OCI-LY7 (cell line): ENCODE results near the gene ASCC2.

Experiments
- CTCF ChIP-seq: fragments of 200-600 bp; sonication (generic); conservative IDR thresholded peaks from 2 replicates; pipeline ENCODE4 v1.5.1; 2014; ENCODE audit warnings: mild to moderate bottlenecking, antibody characterized with exemption, low read length, moderate library complexity, mixed read lengths
- EZH2phosphoT487 ChIP-seq: fragments of 200-600 bp; sonication (generic); IDR thresholded peaks from 2 replicates; pipeline ENCODE4 v1.6.1; 2018; ENCODE audit warnings: low read depth, borderline replicate concordance, mild to moderate bottlenecking, mixed run types, antibody characterized with exemption, low read length, moderate library complexity, mixed read lengths

- no peak for TF ChIP-seq CTCF
- no peak for TF ChIP-seq EZH2phosphoT487
Measured at GRCh38 chr22:29848111-29848510, 10.0 kb upstream of the ASCC2 start.
